Left ventricle myocardium inferior (tissue), 1 donor: ENCODE measurements around the gene DHX8. TPM values are rescaled to one million over a fixed set of nuclear protein-coding genes. Genes with fewer than 3 reads are reported as not detected.

Experiments used
- DNase-seq: peaks from one replicate; pipeline ENCODE4 v3.0.0-alpha.2; 2020
- H3K27ac ChIP-seq: fragments of 200-600 bp; replicated peaks from 2 replicates; pipeline ENCODE4 v1.8.0; 2021
- H3K27me3 ChIP-seq: fragments of 200-600 bp; 2 replicates; pipeline ENCODE4 v1.8.0; 2021; ENCODE audit warnings: low read depth
- H3K36me3 ChIP-seq: fragments of 200-600 bp; 2 replicates; pipeline ENCODE4 v1.8.0; 2021
- H3K4me1 ChIP-seq: fragments of 200-600 bp; 2 replicates; pipeline ENCODE4 v1.8.0; 2021
- H3K4me3 ChIP-seq: fragments of 200-600 bp; 2 replicates; pipeline ENCODE4 v1.8.0; 2021; ENCODE audit warnings: mild to moderate bottlenecking, moderate library complexity
- H3K9me3 ChIP-seq: fragments of 200-600 bp; replicated peaks from 2 replicates; pipeline ENCODE4 v1.8.0; 2021
- intact Hi-C: fragments of 100-400 bp; cut with micrococcal nuclease; formaldehyde crosslinking; loops from one replicate; pipeline ENCODE4 v1.11.0; 2022
- total RNA-seq: library from RNA; stranded (reverse); fragmentation: NEBNext Ultra II Directional; extraction: Animal tissue kit (Norgen Biotek cat#: 25700); gene quantifications from one replicate; pipeline ENCODE4 v1.2.1, GENCODE V29; 2021
- TF ChIP-seq, protein P1 (sequence below): fragments of 200-600 bp; IDR thresholded peaks from 2 replicates; pipeline ENCODE4 v1.8.0; 2021; ENCODE audit warnings: antibody characterized with exemption, mild to moderate bottlenecking, borderline replicate concordance
- donor health status: DM: no; HTN: yes; CAD: no; lungs with severe emphysema.

DHX8 gene
- total RNA-seq, 1 donor from 2014 or later, result 26.0 TPM

DNA sequence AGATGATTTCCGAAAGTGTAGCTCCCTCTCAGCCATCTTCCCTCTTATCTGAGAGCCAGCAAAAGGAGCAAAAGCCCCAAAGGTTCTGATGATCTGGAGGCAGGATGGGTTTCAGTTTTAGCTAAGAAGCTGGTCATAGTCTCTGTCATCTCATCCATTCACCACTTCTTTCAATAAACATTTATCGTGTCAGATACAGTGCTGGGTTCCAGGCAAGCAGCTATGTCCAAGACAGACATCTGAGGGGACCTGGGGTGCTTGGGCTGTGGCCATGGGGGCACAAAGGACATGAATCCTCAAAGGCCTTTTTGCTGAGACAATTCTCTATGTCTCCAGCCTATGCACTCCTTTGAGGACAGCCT lies 63.4 kb downstream of the DHX8 start:
- Histone ChIP-seq H3K36me3 (no peaks in the 10 kb centered on the region), H3K4me1 (peaks cover 33% of the 10 kb centered on the region), H3K27me3 (peaks cover 22% of the 10 kb centered on the region), H3K27ac (no peak overlapping the region), H3K4me3 (no peak overlapping the region), H3K9me3 (no peaks in the 10 kb centered on the region)
- TF ChIP-seq, protein P1, sequence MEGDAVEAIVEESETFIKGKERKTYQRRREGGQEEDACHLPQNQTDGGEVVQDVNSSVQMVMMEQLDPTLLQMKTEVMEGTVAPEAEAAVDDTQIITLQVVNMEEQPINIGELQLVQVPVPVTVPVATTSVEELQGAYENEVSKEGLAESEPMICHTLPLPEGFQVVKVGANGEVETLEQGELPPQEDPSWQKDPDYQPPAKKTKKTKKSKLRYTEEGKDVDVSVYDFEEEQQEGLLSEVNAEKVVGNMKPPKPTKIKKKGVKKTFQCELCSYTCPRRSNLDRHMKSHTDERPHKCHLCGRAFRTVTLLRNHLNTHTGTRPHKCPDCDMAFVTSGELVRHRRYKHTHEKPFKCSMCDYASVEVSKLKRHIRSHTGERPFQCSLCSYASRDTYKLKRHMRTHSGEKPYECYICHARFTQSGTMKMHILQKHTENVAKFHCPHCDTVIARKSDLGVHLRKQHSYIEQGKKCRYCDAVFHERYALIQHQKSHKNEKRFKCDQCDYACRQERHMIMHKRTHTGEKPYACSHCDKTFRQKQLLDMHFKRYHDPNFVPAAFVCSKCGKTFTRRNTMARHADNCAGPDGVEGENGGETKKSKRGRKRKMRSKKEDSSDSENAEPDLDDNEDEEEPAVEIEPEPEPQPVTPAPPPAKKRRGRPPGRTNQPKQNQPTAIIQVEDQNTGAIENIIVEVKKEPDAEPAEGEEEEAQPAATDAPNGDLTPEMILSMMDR, result no peak
- DNase-seq, result no peak
- intact Hi-C loops, result no loop called here

- intact Hi-C loops, result no loop called here
- H3K4me1 ChIP-seq, result peaks cover 33% of the 10 kb centered on the region
- H3K9me3 ChIP-seq, result no peaks in the 10 kb centered on the region
- peaks cover 22% of the 10 kb centered on the region for H3K27me3 ChIP-seq
- no peak overlapping the region for H3K27ac ChIP-seq
- TF ChIP-seq, protein P1, result no peak
- H3K36me3 ChIP-seq, result no peaks in the 10 kb centered on the region
- DNase-seq, result no peak
- no peak overlapping the region for H3K4me3 ChIP-seq
Measured at GRCh38 chr17:43547659-43548256, 64.0 kb downstream of the DHX8 start.

GRCh38 chr17:43548689-43549379 lies 65.1 kb downstream of the DHX8 start:
- H3K4me1 ChIP-seq, result peaks cover 33% of the 10 kb centered on the region
- intact Hi-C loops, result no loop called here
- H3K9me3 ChIP-seq, result no peaks in the 10 kb centered on the region
- no peaks in the 10 kb centered on the region for H3K36me3 ChIP-seq
- no peak overlapping the region for H3K4me3 ChIP-seq
- no peak for DNase-seq
- TF ChIP-seq, protein P1, result no peak
- peaks cover 22% of the 10 kb centered on the region for H3K27me3 ChIP-seq
- no peak overlapping the region for H3K27ac ChIP-seq

DNA sequence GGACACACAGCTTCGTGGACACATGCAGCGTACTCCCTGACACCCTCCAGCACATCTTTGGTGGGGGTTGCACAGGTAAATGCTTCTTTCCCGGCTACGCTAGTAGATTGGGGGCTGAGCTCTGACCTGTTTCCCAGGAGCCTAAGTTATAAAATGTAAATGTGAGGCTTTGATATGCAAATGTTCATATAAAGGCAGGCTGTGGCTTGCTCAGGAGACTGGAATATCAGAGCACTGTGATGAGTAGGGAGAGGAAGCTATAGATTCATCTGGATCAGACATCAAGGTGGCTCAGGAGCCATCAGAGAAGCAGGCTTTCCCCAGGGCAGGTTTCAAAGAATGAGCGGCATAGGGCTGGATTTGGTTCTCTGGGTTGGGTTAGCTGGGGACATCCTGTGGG lies 65.7 kb downstream of the DHX8 start:
- no peak for DNase-seq
- Histone ChIP-seq H3K4me1 (peaks cover 30% of the 10 kb centered on the region), H3K27me3 (peaks cover 19% of the 10 kb centered on the region), H3K4me3 (no peak overlapping the region), H3K27ac (no peak overlapping the region), H3K9me3 (no peaks in the 10 kb centered on the region), H3K36me3 (no peaks in the 10 kb centered on the region)
- intact Hi-C loops, result no loop called here
- TF ChIP-seq, protein P1, result no peak

GRCh38 chr17:43550754-43551153 lies 67.0 kb downstream of the DHX8 start:
- no peaks in the 10 kb centered on the region for H3K36me3 ChIP-seq
- intact Hi-C loops, result no loop called here
- TF ChIP-seq, protein P1, result no peak
- H3K4me3 ChIP-seq, result no peak overlapping the region
- no peak overlapping the region for H3K27ac ChIP-seq
- peaks cover 19% of the 10 kb centered on the region for H3K27me3 ChIP-seq
- H3K9me3 ChIP-seq, result no peaks in the 10 kb centered on the region
- H3K4me1 ChIP-seq, result peaks cover 20% of the 10 kb centered on the region
- no peak for DNase-seq
